Gastrocnemius medialis (tissue), 4 donors: Measurements from ENCODE around the gene ZFP92. TPM values are rescaled to one million over a fixed set of nuclear protein-coding genes. Genes with fewer than 3 reads are reported as not detected.

Experiments
- ATAC-seq, 2 donors: fragments of 150-250 bp; one replicate each; pipeline ENCODE4 v1.9.1; 2016
- DNase-seq, 2 donors: peaks; one replicate each; pipeline ENCODE4 v3.0.0-alpha.2; 2019
- H3K27ac ChIP-seq, 4 donors: fragments of 200-600 bp; sonication (generic); 1 replicate in 1 of 4; 2 replicates in 3 of 4; pipeline ENCODE4 v1.5.1; 2016 to 2018; ENCODE audit warnings: mild to moderate bottlenecking in 2 of 4, moderate library complexity in 1 of 4
- H3K27me3 ChIP-seq, 3 donors: fragments of 200-600 bp; sonication (generic) in 2 of 3; 1 replicate in 1 of 3; 2 replicates in 2 of 3; pipeline versions ENCODE4 v1.5.1 to v1.6.0; 2016 to 2019; ENCODE audit warnings: mild to moderate bottlenecking in 1 of 3, moderate library complexity in 1 of 3
- H3K36me3 ChIP-seq, 2 donors: fragments of 200-600 bp; sonication (generic) in 1 of 2; one replicate each; pipeline ENCODE4 v1.5.1; 2017 to 2018
- H3K4me1 ChIP-seq, 2 donors: fragments of 200-600 bp; sonication (generic) in 1 of 2; one replicate each; pipeline ENCODE4 v1.5.1; 2016 to 2017; ENCODE audit warnings: mild to moderate bottlenecking in 2 of 2
- H3K4me3 ChIP-seq, 4 donors: fragments of 200-600 bp; sonication (generic) in 3 of 4; 1 replicate in 1 of 4; 2 replicates in 3 of 4; pipeline ENCODE4 v1.5.1; 2016 to 2019; ENCODE audit warnings: mild to moderate bottlenecking in 2 of 4
- H3K9me3 ChIP-seq, 3 donors: fragments of 200-600 bp; sonication (generic) in 2 of 3; 1 replicate in 1 of 3; 2 replicates in 2 of 3; pipeline ENCODE4 v1.5.1; 2016 to 2019
- CTCF ChIP-seq, 5 experiments: fragments of 450-650 bp in 3 of 5; fragments of 200-600 bp in 2 of 5; sonication (generic) in 2 of 5; IDR thresholded peaks in 4 of 5; conservative IDR thresholded peaks in 1 of 5; 1 replicate in 4 of 5; 2 replicates in 1 of 5; pipeline ENCODE4 v1.5.1; 2016 to 2019; ENCODE audit warnings: antibody characterized with exemption in 5 of 5, mild to moderate bottlenecking in 3 of 5, moderate library complexity in 3 of 5
- POLR2A ChIP-seq, 2 donors: fragments of 450-650 bp; IDR thresholded peaks; one replicate each; pipeline ENCODE4 v1.6.1; 2017; ENCODE audit warnings: antibody characterized with exemption in 2 of 2, mild to moderate bottlenecking in 2 of 2, moderate library complexity in 2 of 2
- in situ Hi-C, 4 donors: fragments of 200-750 bp; cut with MboI; loops; one replicate each; pipeline versions ENCODE4 v1.15.0 to v1.8.0; 2017; ENCODE audit warnings: low sequenced_read_pairs in 4 of 4
- intact Hi-C: fragments of 100-400 bp; cut with DNase I; formaldehyde crosslinking; loops from one replicate; pipeline ENCODE4 v1.15.1; 2023; ENCODE audit warnings: low total_unique reads
- total RNA-seq, 4 donors: library from RNA; depleted of rRNA; stranded (reverse); fragments of >200 nt; gene quantifications; one replicate each; pipeline versions ENCODE4 v1.1.0 to v1.2.3, GENCODE V29; 2016

ZFP92 gene
- total RNA-seq, 4 donors from 2014 or later, result 0.05 to 0.55 (median 0.37) TPM

DNA sequence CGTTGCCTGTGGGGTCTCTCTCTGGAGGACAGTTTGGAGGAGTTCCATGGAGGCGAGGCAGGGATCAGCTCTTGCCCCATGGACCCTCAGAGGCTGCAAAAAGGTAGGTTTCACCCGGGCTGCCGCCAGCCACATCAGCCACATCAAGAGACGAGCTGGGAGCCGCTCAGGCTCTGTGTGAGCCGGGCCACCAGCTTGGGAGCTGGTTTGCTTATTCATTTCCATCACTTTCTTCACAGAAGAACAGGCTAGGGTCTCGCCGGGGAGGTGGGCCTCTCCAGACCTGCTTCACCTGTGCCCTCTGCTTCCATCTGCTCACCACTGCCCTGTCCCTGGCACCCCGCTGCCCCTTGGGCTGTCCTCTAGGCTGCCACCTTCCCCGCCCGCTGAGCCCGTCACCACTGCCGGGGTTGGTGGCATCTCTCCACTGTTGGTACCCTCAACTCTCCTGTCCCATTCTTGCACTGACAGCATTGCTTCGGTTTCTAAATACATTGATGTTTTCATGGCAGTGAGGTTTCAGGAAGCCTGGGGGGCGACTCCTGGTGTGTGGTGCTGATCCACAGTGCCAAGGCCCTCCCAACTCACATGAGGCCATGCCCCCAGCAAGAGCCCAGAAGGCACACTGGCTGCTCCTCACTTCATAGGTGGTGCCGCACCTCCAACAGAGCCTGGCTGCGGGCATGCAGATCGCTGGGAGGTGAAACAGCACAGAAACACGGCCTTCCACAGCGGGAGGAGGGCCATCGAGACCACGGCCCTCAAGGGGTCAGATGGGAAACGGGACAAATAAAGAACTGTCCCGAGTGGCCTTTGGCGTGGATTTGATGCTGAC lies 39.1 kb downstream of the ZFP92 start:
- TF ChIP-seq CTCF (IDR thresholded peaks at IDR 0.05 in 4 of 5, conservative IDR thresholded peaks at IDR 0.05 in 1 of 5), result no peak
- no peaks in the 10 kb centered on the region for H3K27me3 ChIP-seq
- no peak overlapping the region for H3K27ac ChIP-seq
- no peak overlapping the region for H3K4me3 ChIP-seq
- H3K4me1 ChIP-seq, result no peaks in the 10 kb centered on the region
- peaks cover 0 to 9% of the 10 kb centered on the region in 2 donors for H3K36me3 ChIP-seq
- intact Hi-C loops, result no loop called here
- DNase-seq, result no peak
- ATAC-seq, result no peak
- no peaks in the 10 kb centered on the region for H3K9me3 ChIP-seq
- in situ Hi-C loops, result loop anchor here in 1 of 4 donors (25.0 kb wide), 1 partner anchor 513 kb away; no protein-coding TSS in a partner anchor

DNA sequence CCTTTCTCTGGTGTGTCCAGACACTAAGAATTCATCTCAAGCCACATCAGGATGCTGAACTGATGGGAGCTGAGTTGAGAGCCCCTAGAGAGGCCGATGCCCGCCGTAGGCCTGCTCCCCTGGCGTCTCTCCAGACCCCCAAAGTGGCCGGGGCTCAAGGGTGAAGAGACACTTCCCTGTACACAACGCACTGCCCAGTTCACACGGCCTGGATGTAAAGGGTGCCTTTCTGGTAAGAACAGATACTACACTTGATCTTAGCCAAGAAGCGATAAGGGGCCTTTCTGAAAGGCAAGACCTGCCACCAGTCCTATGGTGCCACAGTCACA lies 39.6 kb downstream of the ZFP92 start:
- no peaks in the 10 kb centered on the region for H3K27me3 ChIP-seq
- no peak overlapping the region for H3K4me3 ChIP-seq
- intact Hi-C loops (no loop called here), in situ Hi-C loops (loop anchor here in 1 of 4 donors (25.0 kb wide), 1 partner anchor 514 kb away; no protein-coding TSS in a partner anchor)
- no peaks in the 10 kb centered on the region for H3K9me3 ChIP-seq
- no peak overlapping the region for H3K27ac ChIP-seq
- DNase-seq (no peak), ATAC-seq (no peak)
- H3K4me1 ChIP-seq, result no peaks in the 10 kb centered on the region
- TF ChIP-seq CTCF (IDR thresholded peaks at IDR 0.05 in 4 of 5, conservative IDR thresholded peaks at IDR 0.05 in 1 of 5), result no peak
- no peak for TF ChIP-seq POLR2A (IDR thresholded peaks at IDR 0.05)
- peaks cover 0 to 9% of the 10 kb centered on the region in 2 donors for H3K36me3 ChIP-seq

DNA sequence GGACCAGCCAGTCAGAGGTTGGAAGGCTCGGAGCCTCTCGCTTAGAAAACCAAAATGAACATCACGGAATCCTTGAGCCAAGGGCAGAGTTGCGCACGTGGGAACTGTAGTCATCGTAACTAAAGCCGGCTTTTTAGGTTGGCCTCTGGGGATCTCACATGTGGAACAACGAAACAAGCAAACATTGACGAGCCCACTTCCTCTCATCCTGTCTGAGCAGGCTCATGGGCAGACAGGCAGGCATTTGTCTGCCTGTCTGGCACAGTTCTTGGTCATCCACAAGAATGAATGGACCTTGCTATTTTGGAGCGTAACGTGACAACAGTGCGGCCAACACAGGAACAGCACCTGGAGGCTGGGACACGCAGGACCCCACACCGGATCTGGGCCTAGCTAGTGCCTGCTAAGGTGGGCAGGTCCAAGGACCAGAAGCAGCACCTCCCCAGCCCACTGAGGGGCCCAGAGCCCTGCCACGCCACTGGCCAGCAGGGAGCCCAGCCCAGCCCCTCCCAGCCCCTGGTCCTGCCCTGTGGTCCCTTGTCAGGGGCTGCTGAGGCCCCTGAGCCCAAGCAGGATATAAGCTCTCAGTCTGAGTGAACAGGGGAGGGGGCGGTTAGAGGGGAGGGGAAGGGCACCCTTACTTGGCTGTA lies 43.8 kb downstream of the ZFP92 start:
- Histone ChIP-seq H3K27me3 (no peaks in the 10 kb centered on the region), H3K9me3 (no peaks in the 10 kb centered on the region), H3K36me3 (peaks cover 0 to 9% of the 10 kb centered on the region in 2 donors), H3K27ac (no peak overlapping the region), H3K4me1 (peaks cover 5 to 7% of the 10 kb centered on the region in 2 donors), H3K4me3 (no peak overlapping the region)
- TF ChIP-seq CTCF (IDR thresholded peaks at IDR 0.05 in 4 of 5, conservative IDR thresholded peaks at IDR 0.05 in 1 of 5) (no peak), POLR2A (IDR thresholded peaks at IDR 0.05) (no peak)
- ATAC-seq (no peak), DNase-seq (no peak)
- in situ Hi-C loops (loop anchor here in 1 of 4 donors (25.0 kb wide), 1 partner anchor 518 kb away; no protein-coding TSS in a partner anchor), intact Hi-C loops (no loop called here)

DNA sequence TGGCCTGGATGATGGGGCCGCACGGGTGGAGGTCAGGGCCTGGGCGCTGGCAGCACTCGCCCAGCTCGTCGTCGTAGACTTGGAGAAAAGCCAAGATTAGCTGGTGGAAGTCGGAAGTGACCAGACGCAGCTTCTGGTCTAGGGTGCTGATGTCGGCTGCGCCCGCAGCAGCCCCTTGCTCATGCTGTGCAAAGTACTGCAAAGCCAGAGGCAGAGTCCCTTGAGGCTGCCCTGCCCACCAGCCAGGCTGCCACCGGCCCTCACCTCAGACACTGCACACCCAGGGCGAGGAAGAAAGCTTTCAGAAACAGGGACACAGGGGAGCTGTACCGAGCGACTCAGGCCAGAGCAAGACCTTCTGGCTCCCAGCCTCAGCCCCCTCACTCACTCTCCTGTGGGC lies 44.3 kb downstream of the ZFP92 start:
- intact Hi-C loops (no loop called here), in situ Hi-C loops (loop anchor here in 1 of 4 donors (25.0 kb wide), 1 partner anchor 518 kb away; no protein-coding TSS in a partner anchor)
- no peak for DNase-seq
- H3K27me3 ChIP-seq, result no peaks in the 10 kb centered on the region
- peaks cover 5 to 7% of the 10 kb centered on the region in 2 donors for H3K4me1 ChIP-seq
- TF ChIP-seq POLR2A (IDR thresholded peaks at IDR 0.05), result no peak
- no peak for TF ChIP-seq CTCF (IDR thresholded peaks at IDR 0.05 in 4 of 5, conservative IDR thresholded peaks at IDR 0.05 in 1 of 5)
- no peaks in the 10 kb centered on the region for H3K9me3 ChIP-seq
- ATAC-seq, result no peak
- peaks cover 0 to 9% of the 10 kb centered on the region in 2 donors for H3K36me3 ChIP-seq
- H3K4me3 ChIP-seq, result no peak overlapping the region
- H3K27ac ChIP-seq, result no peak overlapping the region
